ENCODE results near the gene CDS1.
"Not testable (repeated sequence)": the region's sequence is repeated elsewhere in the genome, so short reads cannot be mapped to it uniquely, and the experiment has no call there.

Gene CDS1

GRCh38 chr4:84614891-84615290 lies 32.0 kb downstream of the CDS1 start:
- DNase-seq: no peak

DNA sequence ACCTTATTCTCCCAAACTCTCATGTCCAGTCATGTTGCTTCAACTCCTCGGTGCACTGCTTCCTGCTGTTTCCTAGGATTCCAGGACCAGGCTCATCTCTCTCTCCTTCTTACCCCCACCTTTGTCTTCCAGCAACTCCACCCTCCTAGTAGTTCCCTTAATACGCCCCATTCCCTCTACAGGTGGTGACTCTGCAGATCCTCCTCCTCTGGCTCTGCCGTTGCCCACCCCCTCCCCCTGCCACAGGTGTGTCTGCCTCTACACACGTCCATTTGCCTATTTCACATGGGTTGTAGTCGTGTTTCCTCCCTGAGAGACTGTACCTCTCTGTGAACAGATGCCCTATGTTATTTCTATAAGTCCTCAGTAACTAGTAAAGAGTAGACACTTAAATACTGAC lies 32.4 kb downstream of the CDS1 start:
- no peak for DNase-seq

- no peak for DNase-seq
These were observed 40.0 kb downstream of the CDS1 start for GRCh38 chr4:84622959-84623358.

DNA sequence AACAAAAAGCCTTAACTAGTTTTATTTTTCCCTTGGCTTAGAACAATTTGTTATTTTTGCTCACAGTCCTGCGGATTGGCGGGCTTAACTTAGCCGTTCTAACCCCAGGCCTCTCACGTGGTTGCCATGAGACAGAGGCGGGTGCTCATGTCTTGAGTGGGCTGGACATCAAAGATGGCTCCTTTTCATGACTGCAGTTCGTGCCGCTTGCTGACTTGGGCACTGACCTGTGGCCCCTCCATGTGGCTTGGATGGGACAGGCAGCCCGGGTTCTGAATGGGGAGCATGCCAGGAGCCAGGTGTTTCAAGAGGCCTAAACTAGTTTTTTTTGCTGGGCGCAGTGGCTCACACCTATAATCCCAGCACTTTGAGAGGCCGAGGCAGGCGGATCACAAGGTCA lies 40.7 kb downstream of the CDS1 start:
- DNase-seq: no peak

- no peak for DNase-seq
These were observed 43.7 kb downstream of the CDS1 start for GRCh38 chr4:84626673-84627072.

GRCh38 chr4:84631573-84631972 lies 48.6 kb downstream of the CDS1 start:
- no peak for DNase-seq

DNA sequence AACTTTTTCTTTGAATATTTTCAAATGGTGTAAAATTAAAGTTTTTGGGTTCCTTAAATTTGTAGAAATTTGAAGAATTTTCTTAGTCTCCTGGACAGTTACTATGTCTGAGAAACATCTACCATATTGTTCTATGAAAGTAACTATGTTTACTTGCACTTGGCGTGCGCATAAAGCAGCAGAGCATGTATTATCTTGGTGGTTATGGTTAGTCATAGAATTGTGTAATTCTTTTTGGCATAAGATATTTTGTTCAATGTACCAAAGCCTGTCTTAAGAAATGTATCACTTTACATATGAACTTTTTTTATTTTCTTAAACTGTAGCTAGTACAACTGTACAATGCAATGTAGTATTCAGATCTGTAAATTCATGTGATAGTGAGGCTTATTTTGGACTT lies 49.2 kb downstream of the CDS1 start:
- DNase-seq: no peak

DNA sequence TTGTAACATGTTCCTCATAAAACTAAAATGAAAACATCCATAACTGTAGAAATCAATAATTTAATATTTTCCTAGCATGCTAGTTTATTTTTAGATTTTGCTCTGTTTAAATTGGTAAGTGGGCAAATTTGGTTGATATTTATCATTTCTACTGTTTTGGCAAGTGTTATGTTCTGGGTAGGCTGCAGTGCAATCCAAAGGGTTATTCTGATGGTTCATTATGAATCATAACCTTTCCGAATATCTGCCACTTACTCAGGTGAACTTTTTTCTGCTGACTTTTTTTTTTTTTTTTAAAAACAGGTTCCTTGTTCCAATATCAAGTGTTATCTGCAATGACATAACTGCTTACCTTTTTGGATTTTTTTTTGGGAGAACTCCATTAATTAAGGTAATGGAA lies 52.0 kb downstream of the CDS1 start:
- no peak for DNase-seq

DNA sequence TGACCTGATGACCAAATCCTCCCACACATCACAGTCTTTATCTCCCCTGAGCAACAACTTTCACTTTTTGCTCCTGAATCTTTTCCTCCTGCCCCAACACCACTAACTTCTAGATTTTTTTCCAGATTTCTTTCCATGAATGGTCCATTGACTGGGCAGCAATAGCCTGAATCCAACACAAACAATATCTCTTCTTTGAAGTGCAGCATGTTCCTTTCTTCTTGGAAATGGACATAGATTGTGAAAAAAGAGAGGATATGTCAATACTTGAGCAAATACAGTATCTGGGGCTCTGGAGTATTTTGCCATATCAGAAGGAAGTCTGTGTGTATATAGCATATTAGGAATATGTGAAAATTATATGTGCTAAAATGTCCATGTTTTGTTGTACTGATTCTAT lies 55.2 kb downstream of the CDS1 start:
- no peak for DNase-seq

DNA sequence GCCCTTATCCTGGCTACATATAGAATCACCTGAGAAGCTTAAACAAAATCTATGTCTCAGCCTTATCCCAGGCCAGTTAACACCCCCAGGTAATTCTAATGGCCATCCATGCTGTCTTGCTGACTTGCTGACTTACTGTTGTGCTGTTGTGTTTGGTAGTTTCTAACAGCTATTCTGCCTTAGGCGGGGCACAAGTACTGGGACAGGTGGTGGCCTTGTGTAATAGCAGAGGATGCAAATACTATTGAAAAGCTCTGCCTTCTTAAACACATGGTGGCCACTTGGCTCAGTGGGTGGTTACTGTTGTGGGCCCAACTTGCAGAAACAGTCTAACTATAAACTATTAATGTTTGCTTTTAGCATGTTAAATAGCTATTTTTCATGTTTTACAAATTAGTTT lies 56.2 kb downstream of the CDS1 start:
- DNase-seq: no peak

- no peak for DNase-seq
These were observed 61.2 kb downstream of the CDS1 start for GRCh38 chr4:84644087-84644486.

DNA sequence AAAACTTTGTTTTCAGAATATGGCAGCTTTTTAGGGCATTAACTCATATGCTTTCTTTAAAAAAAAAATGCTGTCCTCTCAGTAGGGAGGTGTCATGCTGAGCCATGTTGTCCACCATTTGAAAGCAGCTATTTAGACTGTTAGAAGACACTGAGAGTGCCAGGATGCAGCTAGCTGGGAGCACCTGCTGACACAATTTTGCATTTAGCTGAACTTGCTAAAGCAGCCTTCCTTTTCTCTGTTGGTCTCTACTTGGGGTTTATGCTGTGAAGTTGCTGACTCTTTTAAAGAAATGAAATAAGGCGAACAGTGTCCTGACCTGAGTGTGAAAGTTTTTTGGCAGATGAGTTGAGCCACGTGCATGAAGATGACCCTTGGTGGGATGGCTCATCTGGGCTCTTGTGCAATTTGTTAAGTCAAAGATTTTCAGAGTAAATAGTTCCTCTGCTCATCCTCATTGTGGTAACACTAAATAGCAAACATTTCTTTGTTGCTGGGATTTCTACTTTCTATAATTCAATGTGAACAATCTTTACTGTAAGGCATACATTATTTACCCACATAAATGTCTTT lies 64.5 kb downstream of the CDS1 start:
- DNase-seq: no peak

DNA sequence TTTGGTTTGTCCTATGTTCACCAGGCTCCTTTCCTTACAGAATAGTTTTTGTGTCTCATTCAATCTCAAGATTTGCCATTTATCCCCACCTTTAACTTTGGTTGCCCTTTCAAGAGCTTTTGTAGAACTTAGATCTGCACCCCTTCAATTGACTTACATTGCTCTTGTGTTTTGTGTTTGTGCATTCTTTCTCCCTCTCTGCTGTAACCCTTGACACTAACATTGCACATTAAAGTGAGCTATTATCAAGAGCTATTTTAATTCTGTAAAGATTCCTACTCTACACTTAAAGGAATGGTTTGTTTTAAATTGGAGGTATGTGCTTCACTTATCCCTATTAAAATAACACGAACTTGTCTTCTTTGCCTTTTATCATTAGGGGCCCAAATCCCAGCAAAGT lies 65.3 kb downstream of the CDS1 start:
- DNase-seq: no peak

GRCh38 chr4:84648863-84649647 lies 66.1 kb downstream of the CDS1 start:
- DNase-seq: no peak

DNA sequence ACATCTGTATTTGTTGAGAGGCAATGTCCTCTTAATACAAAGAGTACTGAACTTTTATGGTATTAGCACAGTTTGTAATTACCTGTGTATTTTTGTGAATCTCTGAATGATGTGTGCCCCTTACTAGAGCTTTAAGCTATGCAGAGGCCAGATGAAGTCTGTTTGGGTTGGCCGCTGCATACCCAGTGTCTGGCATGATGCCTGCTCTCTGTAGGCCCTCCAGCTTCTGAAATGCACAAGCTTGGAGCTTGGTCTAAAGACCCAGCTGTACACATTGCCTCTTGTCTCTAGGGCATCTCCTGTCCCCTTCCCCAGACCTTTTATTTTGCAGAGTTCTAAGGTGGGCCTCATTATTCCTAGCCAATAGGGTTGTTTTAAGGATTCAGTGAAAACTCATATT lies 68.6 kb downstream of the CDS1 start:
- DNase-seq: no peak

DNA sequence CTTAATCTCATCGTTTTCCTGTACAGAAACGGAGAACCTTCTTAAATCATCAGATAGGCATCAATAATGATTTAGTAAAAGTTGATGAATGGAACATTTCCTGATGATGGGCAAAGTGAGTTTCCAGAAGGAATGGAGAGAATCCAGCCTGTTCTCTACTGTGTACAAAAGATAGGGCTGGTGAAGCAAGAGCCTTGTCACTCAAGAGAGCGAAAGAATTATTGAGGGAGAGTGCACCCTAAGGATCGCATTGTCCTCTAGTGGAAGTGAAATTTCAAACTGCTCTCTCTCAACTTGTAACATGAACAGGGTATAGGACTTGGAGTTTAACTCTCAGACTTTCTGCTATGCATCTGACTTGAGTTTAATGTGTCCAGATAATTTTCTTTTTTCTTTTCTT lies 69.6 kb downstream of the CDS1 start:
- no peak for DNase-seq

DNA sequence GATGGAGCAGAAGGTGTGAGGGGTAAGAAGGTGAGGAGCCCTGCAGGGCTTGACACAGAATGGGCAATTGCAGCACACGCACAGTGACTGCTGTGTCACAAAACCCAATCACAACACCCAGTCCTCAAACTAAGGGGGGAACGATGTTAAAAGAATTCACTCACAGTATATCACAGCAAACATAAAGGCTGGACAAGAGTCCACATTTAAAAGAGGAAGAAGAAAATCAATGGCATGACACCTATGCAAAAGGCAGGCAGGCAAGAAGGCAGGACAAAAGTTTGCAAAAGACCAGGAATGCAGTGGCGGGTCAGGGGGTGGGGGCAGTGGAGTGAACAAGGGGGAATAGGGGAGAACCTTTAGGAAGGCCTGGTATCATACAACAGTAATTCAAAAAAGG lies 77.7 kb downstream of the CDS1 start:
- no peak for DNase-seq

DNA sequence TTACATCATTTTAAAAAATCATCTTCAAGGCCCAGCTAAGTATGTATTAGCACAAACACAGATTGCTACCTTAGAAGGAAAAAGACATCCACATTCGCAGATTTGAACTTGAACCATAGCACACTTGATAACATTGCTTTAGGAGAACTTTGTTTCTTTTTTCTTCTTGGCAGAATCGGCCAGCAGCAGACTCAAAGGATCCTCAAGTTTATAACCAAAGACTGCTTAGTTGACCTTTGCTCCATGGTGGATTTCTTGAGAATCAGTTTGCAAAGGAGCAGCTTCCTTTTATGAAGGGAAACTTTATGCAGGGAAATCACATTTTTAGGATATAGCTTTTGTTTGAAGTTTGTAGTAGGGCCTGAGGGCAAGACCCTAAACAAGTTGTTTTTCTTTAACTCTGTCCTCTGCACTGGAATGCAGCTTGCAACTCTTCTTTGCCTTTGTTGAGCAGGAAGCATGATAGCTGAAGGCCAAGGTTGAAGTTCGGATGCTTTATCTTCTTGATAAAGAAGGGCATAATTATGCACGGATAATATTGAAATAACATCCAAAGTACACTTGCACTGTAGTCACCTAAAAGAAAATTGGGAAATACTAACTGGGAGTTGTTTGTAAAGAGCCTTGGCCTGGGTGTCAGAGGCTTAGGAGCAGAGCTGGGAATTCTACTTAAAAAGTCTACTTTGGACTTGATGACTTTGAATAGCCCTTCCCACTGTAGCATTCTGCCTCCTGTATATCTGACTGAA lies 78.4 kb downstream of the CDS1 start:
- DNase-seq: no peak

GRCh38 chr4:84664767-84665166 lies 81.8 kb downstream of the CDS1 start:
- not testable (repeated sequence) for DNase-seq

GRCh38 chr4:84666439-84666838 lies 83.5 kb downstream of the CDS1 start:
- no peak for DNase-seq

- no peak for DNase-seq
These were observed 86.3 kb downstream of the CDS1 start for GRCh38 chr4:84669201-84669600.

DNA sequence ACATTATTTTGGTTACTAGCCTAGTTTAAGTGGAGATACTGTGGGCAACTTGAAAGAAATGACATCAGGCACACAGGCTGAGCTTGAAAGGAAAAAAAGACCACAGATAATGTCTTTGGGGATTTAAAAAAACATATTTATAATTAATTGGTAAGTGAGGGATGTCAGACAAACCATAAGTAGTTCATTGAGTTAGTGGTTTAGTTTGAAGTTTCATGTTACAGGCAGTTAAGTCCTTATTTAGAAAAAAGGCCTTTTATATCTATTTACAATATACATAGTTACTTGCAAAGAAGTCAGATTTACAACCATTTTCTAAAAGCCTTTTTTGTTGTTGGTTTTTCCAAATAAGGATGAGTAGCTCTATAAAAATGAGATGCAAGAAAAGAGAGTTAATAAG lies 89.2 kb downstream of the CDS1 start:
- no peak for DNase-seq

DNA sequence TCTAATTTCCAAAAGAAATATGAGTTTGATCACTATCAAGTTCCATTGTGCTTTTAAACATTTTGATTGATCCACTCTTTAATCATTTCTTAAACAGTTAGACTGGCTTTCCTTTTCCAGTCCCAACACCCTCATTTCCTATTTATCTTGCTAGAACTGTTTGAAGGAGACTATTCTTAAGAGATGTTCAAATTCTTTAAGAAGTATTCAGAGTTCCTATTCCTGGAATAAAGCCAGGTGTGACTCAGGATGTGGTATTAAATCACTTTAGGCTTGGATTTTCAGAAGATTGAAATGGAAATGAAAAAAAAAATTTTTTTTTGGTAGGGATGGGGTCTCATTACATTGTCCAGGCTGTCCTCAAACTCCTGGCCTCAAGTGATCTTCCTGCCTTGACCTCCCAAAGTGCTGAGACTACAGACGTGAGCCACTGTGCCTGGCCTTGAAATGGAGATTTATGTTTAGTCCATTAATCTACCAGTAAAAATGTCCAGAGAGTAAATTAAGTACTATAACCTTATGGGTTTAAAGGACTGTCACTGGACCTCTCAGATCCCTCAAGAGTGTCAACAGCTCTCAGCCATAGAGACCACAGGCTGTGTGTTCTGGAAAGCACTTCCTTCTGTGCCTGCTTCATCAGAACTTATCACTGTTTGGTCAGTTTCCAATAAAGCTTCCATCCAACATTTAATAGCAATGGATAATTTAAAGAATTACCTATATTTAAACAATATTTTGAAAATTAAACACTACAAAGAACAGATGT lies 90.7 kb downstream of the CDS1 start:
- no peak for DNase-seq

GRCh38 chr4:84677093-84677492 lies 94.2 kb downstream of the CDS1 start:
- no peak for DNase-seq

Measured in stimulated activated CD4-positive, alpha-beta T cell treated with anti-CD3 and anti-CD28 coated beads, Interleukin-2, amount 100 ng/mL, for 48 hours (primary cell).